HG02642 (cell line): ENCODE measurements around the gene MSL1.

Experiments
- ATAC-seq: cut with Tn5 transposase; IDR thresholded peaks from one replicate; pipeline ENCODE4 v1.9.1; 2021; ENCODE audit warnings: mild to moderate bottlenecking; ENCODE audit not compliant: unreplicated experiment, poor library complexity

MSL1 gene

GRCh38 chr17:40090237-40091119, 31.3 kb upstream of the MSL1 start:
- no peak for ATAC-seq

- ATAC-seq = no peak
Measured at GRCh38 chr17:40091691-40092397, 29.9 kb upstream of the MSL1 start.

- ATAC-seq = no peak
Measured at GRCh38 chr17:40092581-40092980, 29.2 kb upstream of the MSL1 start.

GRCh38 chr17:40093005-40093579, 28.7 kb upstream of the MSL1 start:
- ATAC-seq = no peak

DNA sequence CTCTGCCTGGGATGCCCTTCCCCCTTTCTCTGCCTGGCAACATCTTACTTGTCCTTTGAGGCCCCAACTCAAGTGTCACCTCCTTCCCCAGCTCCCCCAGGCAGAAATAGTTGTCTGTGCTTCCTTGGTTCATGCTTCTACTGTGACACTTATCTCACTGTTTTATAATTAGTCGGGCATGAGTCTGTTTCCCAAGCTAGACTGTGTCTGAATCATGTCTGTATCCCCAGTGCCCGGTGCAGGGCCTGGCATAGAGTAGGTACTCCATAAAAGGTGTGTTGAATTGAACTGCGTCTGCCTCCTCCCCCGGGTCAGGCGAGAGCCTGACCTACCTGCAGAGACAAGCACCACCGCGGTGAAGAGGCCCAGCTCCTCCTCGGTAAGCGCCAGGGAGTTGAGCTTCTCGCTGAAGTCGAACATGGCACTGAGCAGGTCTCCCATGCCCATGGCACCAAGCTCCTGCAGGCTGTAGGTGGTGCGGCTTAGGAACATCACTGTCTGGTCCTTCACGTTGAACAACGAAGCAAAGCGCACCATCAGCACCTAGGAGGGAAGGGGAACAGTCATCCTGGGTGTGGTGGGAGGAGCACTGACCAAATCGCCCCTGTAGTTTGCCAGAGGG, 28.1 kb upstream of the MSL1 start:
- no peak for ATAC-seq

- ATAC-seq = no peak
Measured at GRCh38 chr17:40094874-40095273, 26.9 kb upstream of the MSL1 start.

GRCh38 chr17:40095351-40095943, 26.3 kb upstream of the MSL1 start:
- no peak for ATAC-seq

GRCh38 chr17:40095944-40096791, 25.6 kb upstream of the MSL1 start:
- peak; percentile 44 for ATAC-seq

GRCh38 chr17:40097087-40097486, 24.7 kb upstream of the MSL1 start:
- ATAC-seq = no peak

- ATAC-seq = no peak
Measured at GRCh38 chr17:40097931-40098845, 23.6 kb upstream of the MSL1 start.

GRCh38 chr17:40098846-40099618, 22.7 kb upstream of the MSL1 start:
- ATAC-seq = peak; percentile 71

- ATAC-seq = no peak
Measured at GRCh38 chr17:40099619-40100418, 22.0 kb upstream of the MSL1 start.

GRCh38 chr17:40100419-40100668, 21.4 kb upstream of the MSL1 start, which contains the start of gene NR1D1:
Gene NR1D1 (minus strand): TSS chr17:40100589. CDS start chr17:40100094, 495 bp downstream.
- peak; percentile 0 for ATAC-seq

DNA sequence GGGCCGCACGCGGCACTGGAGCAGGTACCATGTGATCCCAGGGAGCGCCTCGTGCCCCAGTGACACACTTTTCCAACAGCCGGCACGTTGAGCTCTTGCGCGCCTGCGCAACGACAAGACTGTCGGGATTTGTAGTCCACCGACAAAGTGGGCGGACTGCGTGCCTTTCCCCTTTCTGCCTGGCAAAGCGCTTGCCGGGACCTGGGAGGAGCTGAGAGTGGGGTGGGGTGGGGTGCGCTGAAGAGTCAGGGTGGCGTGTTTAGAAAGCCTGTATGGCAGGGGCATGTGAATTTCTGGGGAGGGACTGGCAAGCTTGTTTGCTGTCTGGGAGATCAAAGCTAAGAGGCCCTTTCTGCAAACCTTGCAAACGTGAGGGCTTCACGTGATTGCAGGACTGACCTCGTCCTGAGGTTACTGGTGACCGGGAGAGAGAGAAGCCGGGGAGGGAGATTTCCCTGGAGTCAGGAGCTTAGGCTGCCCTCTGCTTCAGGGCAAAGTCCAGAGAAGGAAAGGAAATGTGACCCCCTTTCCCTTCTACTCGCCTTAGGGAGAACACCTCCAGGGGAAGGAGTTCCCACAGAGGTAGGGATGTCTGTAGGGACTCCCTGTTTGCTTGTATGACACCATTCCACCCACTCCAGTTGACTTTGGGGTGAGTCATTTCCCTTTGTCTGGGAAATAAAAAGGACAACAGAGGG, 21.0 kb upstream of the MSL1 start:
- peak; percentile 33 for ATAC-seq

- no peak for ATAC-seq
Measured at GRCh38 chr17:40101367-40102210, 20.2 kb upstream of the MSL1 start.
